Mucosa of descending colon (tissue), 3 donors: ENCODE results near the gene PTGIS. TPM values are rescaled to one million over a fixed set of nuclear protein-coding genes. Genes with fewer than 3 reads are reported as not detected.

Experiments
- ATAC-seq: fragments of 200-7000 bp; cut with Tn5 transposase; one replicate; pipeline ENCODE4 v1.9.1; 2020; ENCODE audit warnings: mild to moderate bottlenecking, moderate library complexity
- DNase-seq, 3 donors: peaks; one replicate each; pipeline ENCODE4 v3.0.0-alpha.2; 2020
- H3K36me3 ChIP-seq: fragments of 200-600 bp; one replicate; pipeline ENCODE4 v1.8.0; 2021; ENCODE audit warnings: low read depth, mild to moderate bottlenecking
- H3K4me1 ChIP-seq: fragments of 200-600 bp; one replicate; pipeline ENCODE4 v1.8.0; 2021; ENCODE audit warnings: low read depth, mild to moderate bottlenecking
- H3K4me3 ChIP-seq: fragments of 200-600 bp; one replicate; pipeline ENCODE4 v1.8.0; 2021; ENCODE audit warnings: mild to moderate bottlenecking
- H3K9me3 ChIP-seq: fragments of 200-600 bp; one replicate; pipeline ENCODE4 v1.8.0; 2021; ENCODE audit warnings: mild to moderate bottlenecking
- intact Hi-C, 2 donors: fragments of 100-400 bp; cut with DNase I in 1 of 2; cut with micrococcal nuclease in 1 of 2; formaldehyde crosslinking; loops; one replicate each; pipeline versions ENCODE4 v1.11.0 to v1.11.1; 2022; cut with DNase I, micrococcal nuclease
- total RNA-seq, 3 donors: library from RNA; stranded (reverse); fragmentation: NEBNext Ultra II Directional in 2 of 3; extraction: Animal tissue kit (Norgen Biotek cat#: 25700) in 2 of 3; gene quantifications; one replicate each; pipeline versions ENCODE4 v1.2.1 to v1.2.4, GENCODE V29; 2021 to 2023
- TF ChIP-seq, protein P1 (sequence below): fragments of 200-600 bp; IDR thresholded peaks from one replicate; pipeline ENCODE4 v1.8.0; 2022; ENCODE audit warnings: antibody characterized with exemption, mild to moderate bottlenecking
- donor health status: DM: no; HTN: no; CAD: no; lungs with moderate emphysema.
- donor health status: DM: no; HTN: no; CAD: no.
- donor health status: DM: no; HTN: yes; CAD: no.

Gene PTGIS
- total RNA-seq, 3 donors from 2014 or later, result 3.8 to 45.8 (median 12.3) TPM

GRCh38 chr20:49456646-49457045 lies 111.3 kb downstream of the PTGIS start:
- DNase-seq (no peak), ATAC-seq (no peak)
- TF ChIP-seq, protein P1, sequence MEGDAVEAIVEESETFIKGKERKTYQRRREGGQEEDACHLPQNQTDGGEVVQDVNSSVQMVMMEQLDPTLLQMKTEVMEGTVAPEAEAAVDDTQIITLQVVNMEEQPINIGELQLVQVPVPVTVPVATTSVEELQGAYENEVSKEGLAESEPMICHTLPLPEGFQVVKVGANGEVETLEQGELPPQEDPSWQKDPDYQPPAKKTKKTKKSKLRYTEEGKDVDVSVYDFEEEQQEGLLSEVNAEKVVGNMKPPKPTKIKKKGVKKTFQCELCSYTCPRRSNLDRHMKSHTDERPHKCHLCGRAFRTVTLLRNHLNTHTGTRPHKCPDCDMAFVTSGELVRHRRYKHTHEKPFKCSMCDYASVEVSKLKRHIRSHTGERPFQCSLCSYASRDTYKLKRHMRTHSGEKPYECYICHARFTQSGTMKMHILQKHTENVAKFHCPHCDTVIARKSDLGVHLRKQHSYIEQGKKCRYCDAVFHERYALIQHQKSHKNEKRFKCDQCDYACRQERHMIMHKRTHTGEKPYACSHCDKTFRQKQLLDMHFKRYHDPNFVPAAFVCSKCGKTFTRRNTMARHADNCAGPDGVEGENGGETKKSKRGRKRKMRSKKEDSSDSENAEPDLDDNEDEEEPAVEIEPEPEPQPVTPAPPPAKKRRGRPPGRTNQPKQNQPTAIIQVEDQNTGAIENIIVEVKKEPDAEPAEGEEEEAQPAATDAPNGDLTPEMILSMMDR, result no peak
- Histone ChIP-seq H3K36me3 (no peaks in the 10 kb centered on the region), H3K4me3 (no peak overlapping the region), H3K4me1 (no peaks in the 10 kb centered on the region), H3K9me3 (no peaks in the 10 kb centered on the region)
- intact Hi-C loops, result no loop called here

GRCh38 chr20:49455691-49456090 lies 112.2 kb downstream of the PTGIS start:
- H3K36me3 ChIP-seq, result no peaks in the 10 kb centered on the region
- ATAC-seq (no peak), DNase-seq (no peak)
- no peaks in the 10 kb centered on the region for H3K9me3 ChIP-seq
- no peaks in the 10 kb centered on the region for H3K4me1 ChIP-seq
- intact Hi-C loops, result no loop called here
- H3K4me3 ChIP-seq, result no peak overlapping the region
- TF ChIP-seq, protein P1, result no peak

Other genes starting within 250 kb of the PTGIS start
- gene KCNB1, start 85.5 kb downstream of the PTGIS start, total RNA-seq, result 10 to 100 TPM in 1 of 3 donors, 1 to 10 TPM in 1, under 1 TPM in 1; 0.46 to 14.6 (median 2.3) TPM
- gene B4GALT5, start 145.7 kb upstream of the PTGIS start, total RNA-seq, result 10 to 100 TPM; 52.4 to 65.1 (median 60.2) TPM
- gene SLC9A8, start 244.7 kb upstream of the PTGIS start, total RNA-seq, result 10 to 100 TPM; 15.9 to 26.9 (median 16.3) TPM